Activated CD4-positive, CD25-positive, alpha-beta regulatory T cell treated with anti-CD3 and anti-CD28 coated beads, Interleukin-2, amount 50 U/mL, for 24 hours (primary cell): Measurements from ENCODE around the gene DIAPH3.

Experiments used
- ATAC-seq, 2 donors: fragments of 150-1000 bp; cut with Tn5 transposase; one replicate each; pipeline ENCODE4 v1.10.0; 2021; ENCODE audit warnings: mild to moderate bottlenecking in 1 of 2, moderate library complexity in 1 of 2

DIAPH3 gene

GRCh38 chr13:60155978-60156377 lies 7.8 kb downstream of the DIAPH3 start:
- ATAC-seq, result no peak

- ATAC-seq, result no peak
Observed at GRCh38 chr13:60152904-60153303, 10.8 kb downstream of the DIAPH3 start.

GRCh38 chr13:60152114-60152513 lies 11.6 kb downstream of the DIAPH3 start:
- no peak for ATAC-seq

- ATAC-seq, result no peak
Observed at GRCh38 chr13:60150538-60150937, 13.2 kb downstream of the DIAPH3 start.

GRCh38 chr13:60148918-60149317 lies 14.8 kb downstream of the DIAPH3 start:
- no peak for ATAC-seq

GRCh38 chr13:60147361-60147760 lies 16.4 kb downstream of the DIAPH3 start:
- ATAC-seq, result no peak

GRCh38 chr13:60146471-60146870 lies 17.3 kb downstream of the DIAPH3 start:
- ATAC-seq, result no peak

GRCh38 chr13:60143775-60144174 lies 20.0 kb downstream of the DIAPH3 start:
- ATAC-seq, result no peak

GRCh38 chr13:60139272-60139671 lies 24.5 kb downstream of the DIAPH3 start:
- no peak for ATAC-seq

- no peak for ATAC-seq
Observed at GRCh38 chr13:60138674-60139073, 25.1 kb downstream of the DIAPH3 start.

GRCh38 chr13:60137911-60138560 lies 25.7 kb downstream of the DIAPH3 start:
- no peak for ATAC-seq

- ATAC-seq, result no peak
Observed at GRCh38 chr13:60135344-60135743, 28.4 kb downstream of the DIAPH3 start.

- ATAC-seq, result no peak
Observed at GRCh38 chr13:60134376-60134775, 29.4 kb downstream of the DIAPH3 start.

GRCh38 chr13:60121337-60121687 lies 42.4 kb downstream of the DIAPH3 start:
- ATAC-seq, result no peak

- ATAC-seq, result no peak
Observed at GRCh38 chr13:60120617-60121336, 43.0 kb downstream of the DIAPH3 start.

GRCh38 chr13:60118696-60119400 lies 44.9 kb downstream of the DIAPH3 start:
- ATAC-seq, result no peak

GRCh38 chr13:60114499-60115028 lies 49.2 kb downstream of the DIAPH3 start:
- ATAC-seq, result no peak

- ATAC-seq, result no peak
Observed at GRCh38 chr13:60112771-60113170, 51.0 kb downstream of the DIAPH3 start.

- ATAC-seq, result no peak
Observed at GRCh38 chr13:60111691-60112090, 52.0 kb downstream of the DIAPH3 start.

- ATAC-seq, result no peak
Observed at GRCh38 chr13:60109285-60109684, 54.4 kb downstream of the DIAPH3 start.

GRCh38 chr13:60108589-60108988 lies 55.1 kb downstream of the DIAPH3 start:
- ATAC-seq, result no peak

GRCh38 chr13:60099631-60100420 lies 63.9 kb downstream of the DIAPH3 start:
- no peak for ATAC-seq

GRCh38 chr13:60095300-60095699 lies 68.4 kb downstream of the DIAPH3 start:
- ATAC-seq, result no peak
